HG03469 (cell line): ENCODE measurements around the gene ALDH1A3.

Source experiments
- ATAC-seq: cut with Tn5 transposase; IDR thresholded peaks from one replicate; pipeline ENCODE4 v1.9.1; 2021; ENCODE audit warnings: mild to moderate bottlenecking, moderate library complexity, moderate number of reproducible peaks; ENCODE audit not compliant: unreplicated experiment

Gene ALDH1A3

GRCh38 chr15:100880897-100881242 lies 1.2 kb downstream of the ALDH1A3 start:
- no peak for ATAC-seq

- ATAC-seq: no peak
Measured at GRCh38 chr15:100881573-100882336, 2.1 kb downstream of the ALDH1A3 start.

- no peak for ATAC-seq
Measured at GRCh38 chr15:100885116-100885515, 5.5 kb downstream of the ALDH1A3 start.

- no peak for ATAC-seq
Measured at GRCh38 chr15:100885811-100886210, 6.2 kb downstream of the ALDH1A3 start.

- ATAC-seq: no peak
Measured at GRCh38 chr15:100887211-100887913, 7.7 kb downstream of the ALDH1A3 start.

- ATAC-seq: no peak
Measured at GRCh38 chr15:100889385-100890050, 9.9 kb downstream of the ALDH1A3 start.

- ATAC-seq: no peak
Measured at GRCh38 chr15:100890051-100890720, 10.6 kb downstream of the ALDH1A3 start.

- no peak for ATAC-seq
Measured at GRCh38 chr15:100890850-100891249, 11.2 kb downstream of the ALDH1A3 start.

GRCh38 chr15:100891307-100892012 lies 11.8 kb downstream of the ALDH1A3 start:
- no peak for ATAC-seq

GRCh38 chr15:100892013-100892355 lies 12.4 kb downstream of the ALDH1A3 start:
- no peak for ATAC-seq

- ATAC-seq: no peak
Measured at GRCh38 chr15:100893261-100893963, 13.8 kb downstream of the ALDH1A3 start.

GRCh38 chr15:100893964-100894295 lies 14.3 kb downstream of the ALDH1A3 start:
- no peak for ATAC-seq

GRCh38 chr15:100895721-100896120 lies 16.1 kb downstream of the ALDH1A3 start:
- no peak for ATAC-seq

GRCh38 chr15:100897221-100898151 lies 17.9 kb downstream of the ALDH1A3 start:
- ATAC-seq: no peak

- ATAC-seq: no peak
Measured at GRCh38 chr15:100898152-100898490, 18.5 kb downstream of the ALDH1A3 start.

GRCh38 chr15:100898661-100899462 lies 19.2 kb downstream of the ALDH1A3 start:
- no peak for ATAC-seq

- ATAC-seq: no peak
Measured at GRCh38 chr15:100899601-100900000, 20.0 kb downstream of the ALDH1A3 start.

- no peak for ATAC-seq
Measured at GRCh38 chr15:100900136-100900794, 20.6 kb downstream of the ALDH1A3 start.
